ENCODE results near the gene SLC7A1. TPM values are rescaled to one million over a fixed set of nuclear protein-coding genes. Genes with fewer than 3 reads are reported as not detected.

SLC7A1 gene
- total and polyA plus RNA-seq, 2 of the 4 experiments (the other 2 are of a cell fraction), result 9.7 to 22.3 TPM

GRCh38 chr13:29596064-29596418, 553 bp upstream of the SLC7A1 start:
- Histone ChIP-seq H2BK5ac (ENCODE audit: low read depth, low read length, poor library complexity, severe bottlenecking) (no peak overlapping the region), H4K8ac (ENCODE audit: low read depth in 2 of 2, low read length in 2 of 2) (no peak overlapping the region), H3K23ac (ENCODE audit: low read depth, low read length) (no peak overlapping the region), H3K27ac (ENCODE audit: insufficient read depth, low read length) (no peak overlapping the region; the same call in 1 of the 2 replicates), H2AK9ac (replicated peaks; ENCODE audit: low read depth, low read length, poor library complexity) (no peak overlapping the region), H3K4me3 (ENCODE audit: insufficient read depth, low read depth, low read length) (peak overlapping the region; percentile 68), H3K18ac (ENCODE audit: low read depth, low read length) (no peak overlapping the region), H4K5ac (ENCODE audit: low read depth, low read length) (no peak overlapping the region), H3K4me2 (ENCODE audit: low read depth, low read length) (peak overlapping the region; percentile 79), H3K36me3 (ENCODE audit: control insufficient read depth, insufficient read depth, low read length) (no peaks in the 10 kb centered on the region), H4K20me1 (ENCODE audit: insufficient read depth, low read length) (peaks cover 29% of the 10 kb centered on the region), H2BK20ac (ENCODE audit: low read depth, low read length) (no peak overlapping the region), H2AK5ac (ENCODE audit: low read depth, low read length) (no peak overlapping the region), H3K4me1 (ENCODE audit: control insufficient read depth, insufficient read depth, low read length) (peaks cover 8% of the 10 kb centered on the region), H4K91ac (ENCODE audit: insufficient read depth, low read depth, low read length) (no peak overlapping the region), H3K14ac (replicated peaks; ENCODE audit: low read depth, low read length) (no peak overlapping the region), H3K9ac (ENCODE audit: low read depth, low read length) (0 out of 2 replicates have a peak overlapping the region, but pooled peaks have one; percentile 1), H2BK120ac (ENCODE audit: low read depth, low read length) (no peak overlapping the region), H3K4ac (ENCODE audit: low read depth, low read length) (no peak overlapping the region), H3K9me1 (ENCODE audit: insufficient read depth, low read length) (peaks cover 14% of the 10 kb centered on the region), H3K9me3 (ENCODE audit: control insufficient read depth, insufficient read depth, low read length) (no peaks in the 10 kb centered on the region), H2BK15ac (ENCODE audit: low read depth, low read length) (no peak overlapping the region), H3K79me1 (ENCODE audit: low read depth in 1 of 2, low read length in 2 of 2) (peaks cover 5 to 35% of the 10 kb centered on the region in 2 experiments), H3K27me3 (ENCODE audit: control insufficient read depth, insufficient read depth, low read length) (no peaks in the 10 kb centered on the region), H3K56ac (ENCODE audit: extremely low read depth, insufficient read depth, low read length) (no peak overlapping the region), H2AFZ (replicated peaks; ENCODE audit: low read length, poor library complexity) (peak overlapping the region; percentile 83)
- 0% methylated on average over 2 of the region's 10 CpGs; no CpG with 5 or more reads in 1 of the 2 experiments for WGBS, 2 experiments (ENCODE audit: extremely low coverage in 2 of 2, insufficient read length in 1 of 2)
- CTCF ChIA-PET, result interaction anchor here (1.0 to 1.7 kb wide), 2 partner anchors 11 to 22 kb away, joined by 3 to 4 read pairs; no protein-coding TSS in a partner anchor
- intact Hi-C loops (cut with micrococcal nuclease) (no loop called here), in situ Hi-C loops (cut with MboI; ENCODE audit: low sequenced_read_pairs) (no loop called here), dilution Hi-C loops (cut with HindIII; ENCODE audit: low sequenced_read_pairs, unreplicated experiment) (no loop called here)
- TF ChIP-seq BHLHE40 (IDR thresholded peaks at IDR 0.05; ENCODE audit: low read depth, low read length) (no peak), RCOR1 (IDR thresholded peaks at IDR 0.05; ENCODE audit: insufficient replicate concordance, low read length) (no peak)
- BruUV-seq (replicated peaks), result no TSS peak
- POLR2A ChIA-PET (ENCODE audit: unreplicated experiment), result no interaction called here
- DNase-seq, result no peak
- ATAC-seq (ENCODE audit: low read depth), result no peak
